GM12873 (cell line): ENCODE data around the gene HMCN1.

Source experiments
- TF ChIP-seq, protein P1 (sequence below): IDR thresholded peaks from 2 replicates; pipeline ENCODE4 v1.5.1; 2012; ENCODE audit warnings: low read depth, mild to moderate bottlenecking, moderate library complexity, low read length, control low read depth; ENCODE audit not compliant: insufficient read depth; ENCODE audit errors: missing control alignments

Gene HMCN1

DNA sequence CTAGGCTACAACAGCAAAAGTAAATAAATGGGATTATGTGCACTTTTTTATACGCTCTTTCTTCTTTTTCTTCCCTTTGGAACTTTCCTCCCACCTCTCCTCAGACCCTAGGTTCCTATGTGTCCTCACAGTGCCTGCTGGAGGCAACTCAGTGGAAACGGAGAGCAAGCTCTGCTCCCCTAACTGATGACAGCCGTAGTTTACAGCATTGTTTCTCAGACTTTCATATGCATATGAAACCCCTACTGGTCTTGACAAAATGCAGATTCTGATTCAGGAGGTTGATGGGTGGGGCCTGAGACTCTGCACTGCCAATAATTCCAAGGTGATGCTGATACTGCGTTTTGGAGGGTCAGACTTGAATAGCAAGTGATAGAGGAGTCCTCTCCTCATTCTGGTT, 34.3 kb upstream of the HMCN1 start:
- TF ChIP-seq, protein P1, sequence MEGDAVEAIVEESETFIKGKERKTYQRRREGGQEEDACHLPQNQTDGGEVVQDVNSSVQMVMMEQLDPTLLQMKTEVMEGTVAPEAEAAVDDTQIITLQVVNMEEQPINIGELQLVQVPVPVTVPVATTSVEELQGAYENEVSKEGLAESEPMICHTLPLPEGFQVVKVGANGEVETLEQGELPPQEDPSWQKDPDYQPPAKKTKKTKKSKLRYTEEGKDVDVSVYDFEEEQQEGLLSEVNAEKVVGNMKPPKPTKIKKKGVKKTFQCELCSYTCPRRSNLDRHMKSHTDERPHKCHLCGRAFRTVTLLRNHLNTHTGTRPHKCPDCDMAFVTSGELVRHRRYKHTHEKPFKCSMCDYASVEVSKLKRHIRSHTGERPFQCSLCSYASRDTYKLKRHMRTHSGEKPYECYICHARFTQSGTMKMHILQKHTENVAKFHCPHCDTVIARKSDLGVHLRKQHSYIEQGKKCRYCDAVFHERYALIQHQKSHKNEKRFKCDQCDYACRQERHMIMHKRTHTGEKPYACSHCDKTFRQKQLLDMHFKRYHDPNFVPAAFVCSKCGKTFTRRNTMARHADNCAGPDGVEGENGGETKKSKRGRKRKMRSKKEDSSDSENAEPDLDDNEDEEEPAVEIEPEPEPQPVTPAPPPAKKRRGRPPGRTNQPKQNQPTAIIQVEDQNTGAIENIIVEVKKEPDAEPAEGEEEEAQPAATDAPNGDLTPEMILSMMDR = no peak

DNA sequence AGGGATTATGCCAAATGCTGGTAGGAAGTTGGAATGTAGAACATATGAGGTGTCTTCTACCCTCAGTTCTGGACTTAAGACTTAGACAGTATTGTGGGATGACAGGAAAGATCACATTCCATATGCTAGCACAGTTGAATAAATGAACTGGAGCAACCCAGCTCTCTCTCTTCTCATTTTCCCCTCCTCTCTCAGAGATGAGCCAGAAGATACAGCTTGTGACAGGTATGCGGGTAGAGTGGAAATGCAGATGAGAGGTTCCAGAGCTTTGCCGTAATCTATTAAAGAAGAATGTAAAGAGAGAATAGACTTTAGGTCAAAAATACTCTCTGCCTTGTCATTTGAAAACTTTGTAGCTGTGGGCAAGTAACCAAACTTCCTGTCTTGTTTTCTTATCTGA, 32.5 kb upstream of the HMCN1 start:
- TF ChIP-seq, protein P1 = no peak

DNA sequence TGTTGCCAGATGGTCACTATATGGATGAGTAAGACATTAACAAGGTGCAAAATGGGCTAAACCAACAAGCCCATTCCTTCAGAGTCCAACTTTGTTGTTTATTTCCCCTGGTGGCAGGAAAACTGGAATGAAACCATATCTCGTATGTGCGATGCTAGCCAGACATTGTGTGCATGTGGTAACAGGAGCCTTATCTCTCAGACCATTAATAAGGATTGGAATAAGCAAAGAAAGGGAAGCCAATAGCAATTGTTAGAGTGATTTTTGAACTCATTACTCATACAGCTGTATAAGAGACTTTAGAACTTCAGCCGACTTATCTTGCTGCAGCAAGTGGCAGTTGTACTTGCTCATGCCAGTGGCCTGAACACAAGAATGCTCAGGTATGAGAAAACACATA, 30.0 kb upstream of the HMCN1 start:
- TF ChIP-seq, protein P1 = no peak

DNA sequence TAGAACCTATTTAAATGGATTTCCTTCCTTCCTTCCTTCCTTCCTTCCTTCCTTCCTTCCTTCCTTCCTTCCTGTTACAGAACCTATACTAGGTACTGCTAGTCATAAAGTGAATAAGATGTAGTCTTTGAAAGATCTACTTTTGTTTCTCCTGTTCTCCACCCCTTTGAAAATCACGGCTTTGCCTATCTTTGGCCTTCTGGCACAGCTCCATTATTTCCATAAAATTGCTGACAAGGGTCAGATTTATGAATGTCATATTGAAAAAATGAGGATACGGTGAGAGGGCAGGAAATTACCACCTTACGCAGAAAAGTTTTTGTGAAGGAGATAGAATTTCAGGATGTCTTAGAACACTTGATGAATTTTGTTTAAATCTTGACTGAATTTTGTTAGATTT, 18.1 kb upstream of the HMCN1 start:
- TF ChIP-seq, protein P1 = no peak

DNA sequence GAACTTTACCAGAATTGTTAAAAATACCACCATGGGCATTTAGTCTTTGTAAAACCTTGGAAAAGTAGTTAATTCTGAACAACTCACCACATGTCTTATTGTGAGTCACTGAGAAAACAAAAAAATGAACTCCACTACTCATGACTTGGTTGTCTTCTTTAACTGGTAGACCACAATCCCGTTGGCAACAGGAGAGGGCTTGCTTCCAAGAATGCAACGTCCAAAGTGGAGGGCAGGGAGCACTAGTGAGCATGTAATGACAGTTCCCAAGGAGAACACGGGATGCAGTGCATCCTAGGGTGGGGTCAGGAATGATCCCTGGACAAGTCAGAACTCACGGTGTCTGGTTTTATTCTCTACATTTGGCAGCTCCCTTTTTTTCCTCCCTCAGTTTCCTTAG, 15.2 kb upstream of the HMCN1 start:
- TF ChIP-seq, protein P1 = no peak

DNA sequence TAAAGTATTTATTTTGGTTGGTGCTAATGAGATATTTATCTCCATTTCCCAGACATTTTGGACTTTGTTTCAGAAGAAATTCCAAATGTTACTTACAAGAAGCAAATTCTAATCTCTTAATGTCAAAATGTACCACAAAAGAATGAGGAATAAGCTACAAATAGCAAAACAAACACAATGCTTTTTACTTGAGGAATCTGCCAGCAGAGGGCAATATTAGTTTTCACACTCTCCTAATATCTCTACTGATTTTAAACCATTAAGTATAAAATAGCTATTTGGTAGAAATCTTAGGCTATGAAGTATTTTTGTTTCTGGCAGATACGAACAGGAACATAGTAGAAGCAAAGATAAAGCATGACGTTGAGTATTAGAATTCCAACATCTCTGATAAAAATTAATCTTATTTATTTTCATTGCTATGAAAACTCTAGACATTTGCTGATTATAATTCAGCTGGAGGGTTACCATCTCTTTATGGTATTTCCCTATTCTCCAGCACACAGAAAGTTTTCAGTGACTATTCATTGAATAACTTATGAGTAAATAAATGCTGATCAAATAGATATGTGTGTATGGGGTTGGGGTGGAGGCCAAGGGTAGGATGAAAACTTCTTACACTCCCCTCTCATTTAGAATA, 13.4 kb upstream of the HMCN1 start:
- TF ChIP-seq, protein P1 = peak; percentile 30

DNA sequence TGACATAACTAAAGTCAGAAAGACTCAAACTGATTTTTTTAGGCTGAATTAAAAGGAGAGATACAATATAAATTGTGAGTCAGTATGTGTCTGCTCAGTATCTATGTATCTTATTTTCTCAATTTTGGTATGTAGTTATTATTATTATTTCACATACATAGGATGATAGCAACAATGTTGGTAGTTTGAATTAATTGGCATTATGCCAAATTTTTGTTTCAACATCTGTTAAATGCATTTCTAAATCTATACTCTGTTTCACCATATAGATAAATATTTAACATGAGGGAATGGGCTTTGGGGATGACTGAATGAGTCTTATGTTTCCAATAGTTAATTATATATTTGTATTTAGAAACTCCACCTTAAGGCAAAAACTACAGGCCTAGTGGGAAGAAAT, 12.6 kb upstream of the HMCN1 start:
- TF ChIP-seq, protein P1 = no peak
